HepG2 (cell line): Measurements from ENCODE around the gene ETS2. TPM values are rescaled to one million over a fixed set of nuclear protein-coding genes. Genes with fewer than 3 reads are reported as not detected.

Experiments used
- ATAC-seq: fragments of 200-7000 bp; cut with Tn5 transposase; 3 replicates; pipeline ENCODE4 v1.9.1; 2020; ENCODE audit warnings: mild to moderate bottlenecking, moderate library complexity
- BruUV-seq: library from RNA; stranded (reverse); fragments of 400-500 nt; replicated peaks from 2 replicates; lab custom pipeline; 2021; lab: Mats Ljungman, UMichigan
- CTCF ChIA-PET: fragments of 300-600 bp; formaldehyde crosslinking; extraction: SDS; loops from one replicate; lab custom pipeline; 2021; ENCODE audit warnings: low total read pairs, inconsistent platforms, low intra/inter-chr PET ratio; lab: Yijun Ruan, JAX
- POLR2A ChIA-PET: fragments of 350-600 bp; sonication (Branson Sonifier 250); formaldehyde crosslinking; loops from one replicate; lab custom pipeline; 2020; ENCODE audit warnings: antibody characterized with exemption, inconsistent platforms; lab: Yijun Ruan, JAX
- DNase-seq: peaks from one replicate; pipeline ENCODE4 v3.0.0-alpha.2; 2015; ENCODE audit warnings: low spot score
- FAIRE-seq: peaks from 3 replicates; lab custom pipeline; 2011; peaks lifted over from hg19 to GRCh38; lab: Jason Lieb, UNC
- H2AFZ ChIP-seq: one replicate; pipeline ENCODE4 v1.6.1; 2011; ENCODE audit warnings: low read length, inconsistent platforms
- H3K27ac ChIP-seq: fragments of 300-600 bp; 3 replicates; pipeline ENCODE4 v1.8.0; 2011; ENCODE audit warnings: mixed run types, mild to moderate bottlenecking, mixed read lengths, low read length, inconsistent platforms; ENCODE audit not compliant: insufficient read depth; ENCODE audit errors: extremely low read length
- H3K27me3 ChIP-seq, 2 experiments: fragments of 200-600 bp in 1 of 2; 2 replicates in 1 of 2; 3 replicates in 1 of 2; pipeline versions ENCODE4 v1.6.0 to v1.8.0; 2011; ENCODE audit warnings: low read length in 2 of 2, mild to moderate bottlenecking in 2 of 2, moderate library complexity in 2 of 2, inconsistent platforms in 1 of 2; ENCODE audit not compliant: insufficient read depth in 2 of 2, control insufficient read depth in 1 of 2
- H3K36me3 ChIP-seq, 2 experiments: fragments of 200-600 bp in 1 of 2; replicated peaks in 1 of 2; 2 replicates in 1 of 2; 3 replicates in 1 of 2; pipeline versions ENCODE4 v1.5.1 to v1.8.0; 2011; ENCODE audit warnings: low read length in 2 of 2, inconsistent platforms in 1 of 2; ENCODE audit not compliant: insufficient read depth in 2 of 2, control insufficient read depth in 1 of 2
- H3K4me1 ChIP-seq: 2 replicates; pipeline ENCODE4 v1.5.1; 2012; ENCODE audit warnings: low read length, inconsistent platforms; ENCODE audit not compliant: insufficient read depth
- H3K4me2 ChIP-seq: 2 replicates; pipeline ENCODE4 v1.6.0; 2011; ENCODE audit warnings: low read depth, low read length, inconsistent platforms
- H3K4me3 ChIP-seq, 3 experiments: fragments of 200-600 bp in 1 of 3; sonication (generic), shearing (Covaris generic) in 1 of 3; replicated peaks in 1 of 3; 2 replicates each; pipeline ENCODE4 v1.5.1; 2011 to 2016; ENCODE audit warnings: low read length in 3 of 3, inconsistent platforms in 2 of 3, low read depth in 2 of 3, mild to moderate bottlenecking in 2 of 3, control low read depth in 1 of 3, mixed read lengths in 1 of 3; ENCODE audit not compliant: insufficient read depth in 1 of 3
- H3K79me2 ChIP-seq: one replicate; pipeline ENCODE4 v1.6.1; 2011; ENCODE audit warnings: low read length, inconsistent platforms; ENCODE audit not compliant: insufficient read depth
- H3K9ac ChIP-seq: 2 replicates; pipeline ENCODE4 v1.6.0; 2011; ENCODE audit warnings: mild to moderate bottlenecking, low read depth, low read length, inconsistent platforms; ENCODE audit not compliant: insufficient read depth
- H3K9me3 ChIP-seq: 2 replicates; pipeline ENCODE4 v1.5.1; 2012; ENCODE audit warnings: mild to moderate bottlenecking, low read length
- H4K20me1 ChIP-seq: 2 replicates; pipeline ENCODE4 v1.6.0; 2011; ENCODE audit warnings: inconsistent platforms, mild to moderate bottlenecking, low read length, moderate library complexity; ENCODE audit not compliant: insufficient read depth
- POLR2A ChIP-seq, 2 experiments: IDR thresholded peaks; 2 replicates each; pipeline ENCODE4 v1.6.1; 2011; ENCODE audit warnings: low read depth in 2 of 2, low read length in 2 of 2, mild to moderate bottlenecking in 1 of 2, moderate library complexity in 1 of 2; ENCODE audit not compliant: insufficient read depth in 1 of 2
- POLR2AphosphoS2 ChIP-seq: IDR thresholded peaks from 2 replicates; pipeline ENCODE4 v1.6.1; 2011; ENCODE audit warnings: low read depth, low read length, improper control_type of control experiment
- ZFX ChIP-seq: sonication (generic); formaldehyde crosslinking; IDR thresholded peaks from 2 replicates; pipeline ENCODE4 v1.4.0; 2020; ENCODE audit warnings: mild to moderate bottlenecking, low read depth, missing genetic modification reagents, moderate library complexity
- ZNF501 ChIP-seq: sonication (generic); formaldehyde crosslinking; IDR thresholded peaks from 2 replicates; pipeline ENCODE4 v1.5.1; 2020; ENCODE audit warnings: mild to moderate bottlenecking, moderate library complexity, missing genetic modification reagents
- WGBS: methylation state at CpG from one replicate; pipeline ENCODE4 v1.1.6; 2017; ENCODE audit warnings: low lambda C conversion rate; 5-methylcytosine and 5-hydroxymethylcytosine counted together
- in situ Hi-C: cut with HindIII; loops from 2 replicates; pipeline ENCODE4 v1.10.0; 2017; ENCODE audit warnings: low pct_unique_long_range_greater_than_20kb; ENCODE audit not compliant: extremely low pct_ligation_motif_present
- intact Hi-C: fragments of 100-400 bp; cut with micrococcal nuclease; formaldehyde crosslinking; loops from one replicate; pipeline ENCODE4 v1.10.0; 2022; ENCODE audit not compliant: unreplicated experiment
- polyA plus RNA-seq, 8 experiments: library from polyadenylated mRNA; depleted of rRNA in 3 of 8; stranded (reverse) in 7 of 8; unstranded in 1 of 8; fragments of >200 nt; fragmentation: Illumina TruSeq in 4 of 8; extraction: Trizol in 4 of 8; gene quantifications; 2 replicates each; pipeline versions ENCODE4 v1.2.1 to v1.2.3, GENCODE V29; 2011 to 2016; ENCODE audit warnings: low read depth in 4 of 8, missing spikeins in 1 of 8, mixed read lengths in 1 of 8; ENCODE audit not compliant: insufficient read depth in 1 of 8
- total RNA-seq, 5 experiments: library from RNA; depleted of rRNA; stranded (reverse); fragments of >200 nt; fragmentation: Illumina TruSeq; extraction: Trizol; gene quantifications; 2 replicates each; pipeline ENCODE4 v1.2.3, GENCODE V29; 2016; ENCODE audit warnings: low read depth in 1 of 5

The ETS2 gene
- total and polyA plus RNA-seq, 2 of the 13 experiments (the other 11 are each of a cell fraction or from before 2014, with no cell fraction given), result 24.6 to 64.4 TPM

GRCh38 chr21:38813547-38813946 lies 7.8 kb downstream of the ETS2 start:
- Histone ChIP-seq H3K36me3 (peaks cover 34 to 88% of the 10 kb centered on the region in 2 experiments), H3K4me3 (no peak overlapping the region), H3K79me2 (peaks cover 58% of the 10 kb centered on the region), H3K27me3 (no peaks in the 10 kb centered on the region), H3K27ac (no peak overlapping the region), H2AFZ (no peak overlapping the region), H3K9ac (no peak overlapping the region), H3K4me1 (peaks cover 65% of the 10 kb centered on the region), H4K20me1 (peaks cover 41% of the 10 kb centered on the region), H3K9me3 (no peaks in the 10 kb centered on the region), H3K4me2 (no peak overlapping the region)
- WGBS, result 97% methylated on average over 8 of the region's 8 CpGs
- in situ Hi-C loops, result no loop called here
- CTCF ChIA-PET, result no interaction called here
- DNase-seq, result no peak
- FAIRE-seq, result no peak
- intact Hi-C loops, result no loop called here
- POLR2A ChIA-PET, result interaction anchor here (0.6 to 1.0 kb wide), 2 partner anchors 11 to 208 kb away, joined by 3 to 4 read pairs; no protein-coding TSS in a partner anchor
- no TSS peak for BruUV-seq
- TF ChIP-seq POLR2AphosphoS2 (0 out of 2 replicates have a peak, but pooled peaks have one; percentile 15), ZFX (no peak)
- ATAC-seq, result no peak

GRCh38 chr21:38814126-38815059 lies 8.7 kb downstream of the ETS2 start:
- Histone ChIP-seq H3K9me3 (no peaks in the 10 kb centered on the region), H2AFZ (no peak overlapping the region), H3K36me3 (peaks cover 40 to 93% of the 10 kb centered on the region in 2 experiments), H3K27ac (no peak overlapping the region), H3K27me3 (no peaks in the 10 kb centered on the region), H3K79me2 (peaks cover 50% of the 10 kb centered on the region), H3K4me1 (peaks cover 63% of the 10 kb centered on the region), H3K9ac (no peak overlapping the region), H3K4me3 (no peak overlapping the region), H3K4me2 (0 out of 2 replicates have a peak overlapping the region, but pooled peaks have one; percentile 2), H4K20me1 (peaks cover 34% of the 10 kb centered on the region)
- BruUV-seq, result no TSS peak
- ChIA-PET CTCF (no interaction called here), POLR2A (no interaction called here)
- WGBS, result 97% methylated on average over 16 of the region's 16 CpGs
- no peak for DNase-seq
- intact Hi-C loops, result no loop called here
- ATAC-seq, result no peak
- in situ Hi-C loops, result no loop called here
- TF ChIP-seq ZNF501, result no peak
- TF ChIP-seq POLR2A (IDR thresholded peaks at IDR 0.05; ENCODE audit: insufficient read depth in 1 of 2, low read depth in 2 of 2, low read length in 2 of 2), result peak in 1 of 2 experiments; percentile 13; a peak in 1 of 4 replicates
- FAIRE-seq, result no peak
